BE2C (cell line): Measurements from ENCODE around the gene MAK.
A peak's percentile ranks its signal among the peaks of the same experiment; 100 is the strongest.
"Not testable (repeated sequence)": the region's sequence is repeated elsewhere in the genome, so short reads cannot be mapped to it uniquely, and the experiment has no call there.

Experiments
- DNase-seq: peaks from one replicate; pipeline ENCODE4 v3.0.0-alpha.2; 2020
- H3K27me3 ChIP-seq: fragments of 250-450 bp; sonication (Bioruptor Pico); 2 replicates; pipeline ENCODE4 v1.5.1; 2020; ENCODE audit warnings: mild to moderate bottlenecking
- H3K36me3 ChIP-seq: fragments of 250-450 bp; sonication (Bioruptor Pico); 2 replicates; pipeline ENCODE4 v1.5.1; 2020; ENCODE audit warnings: mild to moderate bottlenecking
- H3K4me1 ChIP-seq: fragments of 250-450 bp; sonication (Bioruptor Pico); 2 replicates; pipeline ENCODE4 v1.5.1; 2020
- H3K4me3 ChIP-seq: 2 replicates; pipeline ENCODE4 v1.5.1; 2011; ENCODE audit warnings: low read depth, low read length
- H3K9me3 ChIP-seq: fragments of 250-450 bp; sonication (Bioruptor Pico); 2 replicates; pipeline ENCODE4 v1.5.1; 2020
- TF ChIP-seq, protein P1 (sequence below): IDR thresholded peaks from 2 replicates; pipeline ENCODE4 v1.5.1; 2012; ENCODE audit warnings: mild to moderate bottlenecking, low read depth, low read length

The MAK gene

DNA sequence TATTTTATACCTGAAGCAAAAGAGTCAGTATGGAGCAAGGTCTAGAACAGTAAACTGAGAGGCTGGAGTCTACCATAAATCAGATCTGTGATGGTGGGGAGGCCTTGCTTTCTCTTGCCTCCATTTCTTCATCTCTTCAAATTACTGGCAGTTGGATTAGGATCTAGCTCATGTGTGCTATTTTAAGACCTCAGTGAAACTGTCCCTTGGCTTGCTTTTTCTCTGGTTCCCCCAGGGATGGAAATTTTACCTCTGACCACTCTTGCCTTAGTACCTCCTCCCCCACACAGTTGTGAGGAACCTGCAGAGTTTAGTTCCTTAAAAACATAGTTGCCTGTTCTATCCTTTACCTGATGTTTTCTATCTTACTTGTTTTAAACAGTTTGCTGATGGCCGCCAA, 82.3 kb downstream of the MAK start:
- no peak for DNase-seq
- H3K36me3 ChIP-seq, result peaks cover 14% of the 10 kb centered on the region

DNA sequence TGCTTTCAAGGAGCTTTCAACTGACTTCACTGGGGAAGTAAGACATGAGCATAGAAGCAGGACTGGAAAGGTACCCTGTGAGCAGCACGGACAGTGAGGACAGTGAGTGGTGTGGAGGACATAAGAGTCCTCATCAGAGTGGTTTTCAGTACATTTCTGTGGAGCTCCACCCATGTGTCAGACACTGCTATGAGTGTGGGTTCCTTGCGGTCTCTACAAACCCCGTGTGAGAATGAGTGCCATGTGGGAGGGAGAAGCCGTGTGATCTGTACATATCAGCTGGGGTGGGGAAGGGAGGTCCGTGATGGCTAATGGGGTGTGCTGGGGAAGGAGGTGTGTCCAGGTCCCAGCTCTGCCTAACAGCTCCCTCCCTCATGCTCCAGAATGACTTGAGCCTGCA, 86.6 kb downstream of the MAK start:
- not testable (repeated sequence) for H3K4me1 ChIP-seq, H3K9me3 ChIP-seq, H3K27me3 ChIP-seq, DNase-seq, H3K4me3 ChIP-seq
- peaks cover 14% of the 10 kb centered on the region for H3K36me3 ChIP-seq

More for the DNA sequence above, 82.3 kb downstream of the MAK start:
- Histone ChIP-seq H3K4me3 (no peak overlapping the region), H3K27me3 (no peaks in the 10 kb centered on the region), H3K9me3 (no peaks in the 10 kb centered on the region), H3K4me1 (no peaks in the 10 kb centered on the region)
- TF ChIP-seq, protein P1, sequence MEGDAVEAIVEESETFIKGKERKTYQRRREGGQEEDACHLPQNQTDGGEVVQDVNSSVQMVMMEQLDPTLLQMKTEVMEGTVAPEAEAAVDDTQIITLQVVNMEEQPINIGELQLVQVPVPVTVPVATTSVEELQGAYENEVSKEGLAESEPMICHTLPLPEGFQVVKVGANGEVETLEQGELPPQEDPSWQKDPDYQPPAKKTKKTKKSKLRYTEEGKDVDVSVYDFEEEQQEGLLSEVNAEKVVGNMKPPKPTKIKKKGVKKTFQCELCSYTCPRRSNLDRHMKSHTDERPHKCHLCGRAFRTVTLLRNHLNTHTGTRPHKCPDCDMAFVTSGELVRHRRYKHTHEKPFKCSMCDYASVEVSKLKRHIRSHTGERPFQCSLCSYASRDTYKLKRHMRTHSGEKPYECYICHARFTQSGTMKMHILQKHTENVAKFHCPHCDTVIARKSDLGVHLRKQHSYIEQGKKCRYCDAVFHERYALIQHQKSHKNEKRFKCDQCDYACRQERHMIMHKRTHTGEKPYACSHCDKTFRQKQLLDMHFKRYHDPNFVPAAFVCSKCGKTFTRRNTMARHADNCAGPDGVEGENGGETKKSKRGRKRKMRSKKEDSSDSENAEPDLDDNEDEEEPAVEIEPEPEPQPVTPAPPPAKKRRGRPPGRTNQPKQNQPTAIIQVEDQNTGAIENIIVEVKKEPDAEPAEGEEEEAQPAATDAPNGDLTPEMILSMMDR, result no peak

DNA sequence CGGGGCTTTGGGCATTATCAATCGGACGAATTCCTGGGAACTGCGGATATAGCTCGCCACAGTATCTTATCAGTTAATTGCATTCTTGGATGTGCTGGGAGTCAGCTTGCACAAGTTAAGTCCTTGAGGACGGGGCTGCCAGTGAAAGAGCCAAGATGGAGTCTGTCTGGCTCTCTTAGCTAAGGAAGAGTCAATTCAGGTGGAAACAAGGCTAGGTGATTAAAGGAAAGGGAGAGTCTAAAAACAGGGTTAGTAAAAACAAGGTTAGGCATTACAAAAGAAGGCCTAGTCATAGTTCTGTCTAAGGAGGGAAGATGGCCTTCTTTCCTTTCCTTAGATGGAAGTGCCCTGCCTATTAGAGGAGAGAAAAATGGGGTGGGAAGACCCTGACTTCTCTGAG, 87.8 kb downstream of the MAK start:
- DNase-seq, H3K4me3 ChIP-seq, H3K4me1 ChIP-seq, H3K9me3 ChIP-seq, H3K27me3 ChIP-seq: not testable (repeated sequence)
- H3K36me3 ChIP-seq, result peaks cover 14% of the 10 kb centered on the region

DNA sequence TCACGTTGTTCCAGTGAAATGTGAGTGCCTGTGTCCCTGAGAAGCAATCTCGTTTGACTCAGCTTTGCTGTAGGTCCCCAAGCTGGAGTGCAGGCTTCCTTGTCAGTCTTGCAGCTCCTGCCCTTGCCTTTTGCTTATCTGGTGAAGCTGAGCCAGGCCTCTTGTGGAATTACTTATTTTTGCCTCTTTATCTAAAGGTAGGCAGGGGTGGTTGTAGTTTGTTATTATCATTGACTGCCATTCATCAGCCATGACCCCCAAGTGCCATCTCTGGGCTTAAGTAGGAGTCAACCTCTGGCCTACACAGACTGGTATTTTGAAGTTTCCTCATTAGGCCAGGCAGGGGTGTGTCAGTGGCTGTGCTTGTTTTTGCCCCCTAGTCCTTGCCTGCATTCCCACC, 88.6 kb downstream of the MAK start:
- Histone ChIP-seq H3K27me3 (no peaks in the 10 kb centered on the region), H3K9me3 (no peaks in the 10 kb centered on the region), H3K4me3 (no peak overlapping the region), H3K4me1 (peaks cover 3% of the 10 kb centered on the region; the same call in 1 of the 2 replicates), H3K36me3 (peaks cover 7% of the 10 kb centered on the region)
- DNase-seq, result no peak
- TF ChIP-seq, protein P1, result no peak

DNA sequence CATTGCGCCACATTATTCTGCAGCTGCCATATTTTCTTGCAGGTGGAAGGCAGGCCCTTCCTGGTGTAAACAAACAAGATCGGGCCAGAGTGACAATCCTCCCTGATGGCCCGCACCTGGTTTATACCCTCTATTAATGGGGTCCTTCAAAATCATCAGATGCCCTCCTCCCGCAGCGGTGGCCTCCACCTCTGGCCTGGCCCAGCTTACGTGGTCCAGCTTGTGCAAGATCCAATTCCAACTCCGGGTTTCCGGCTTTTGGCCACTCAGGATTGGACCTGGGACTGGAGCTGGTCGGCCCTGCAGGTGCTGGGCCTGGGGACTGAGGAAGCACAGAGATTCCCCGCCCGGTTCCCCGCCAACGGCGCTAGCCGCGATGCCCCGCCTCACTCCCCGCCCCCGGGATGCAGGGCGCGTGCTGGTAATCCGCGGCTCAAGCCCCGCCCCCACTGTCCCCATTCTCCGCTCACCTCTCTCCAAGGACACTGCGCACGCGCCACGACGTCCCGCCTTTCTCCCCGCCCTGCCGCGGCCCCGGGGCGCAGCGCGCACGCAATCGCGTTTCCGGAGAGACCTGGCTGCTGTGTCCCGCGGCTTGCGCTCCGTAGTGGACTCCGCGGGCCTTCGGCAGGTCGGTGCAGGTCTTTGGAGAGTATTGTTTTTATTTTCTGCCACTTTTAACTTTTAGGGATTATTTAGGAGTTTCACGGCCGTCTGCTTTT, 90.9 kb downstream of the MAK start, which contains the start of gene TMEM14B:
Gene TMEM14B, plus strand, starts transcription at position 555 of the 722 bp plus-strand sequence. CDS start 1,441 bp downstream, outside the sequence.
- DNase-seq, result peak; percentile 100
- H3K27me3 ChIP-seq, result no peaks in the 10 kb centered on the region

DNA sequence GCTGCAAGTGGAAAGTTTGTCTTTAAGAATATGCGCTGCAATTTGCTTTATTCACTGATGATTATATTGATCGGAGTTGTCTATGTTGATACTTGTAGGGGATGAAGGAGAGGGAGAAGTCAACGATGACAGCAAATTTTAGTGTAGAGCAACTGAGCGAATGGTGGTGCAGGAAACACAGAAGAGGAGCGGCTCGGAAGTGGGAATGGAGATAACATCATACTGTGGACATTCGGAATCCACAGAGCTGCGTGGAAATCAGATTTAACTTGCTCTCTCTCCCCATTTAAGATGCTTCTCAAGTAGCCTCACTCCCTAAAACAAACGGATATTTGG, 91.5 kb downstream of the MAK start:
- Histone ChIP-seq H3K4me3 (peak overlapping the region; percentile 94), H3K9me3 (no peaks in the 10 kb centered on the region), H3K4me1 (peaks cover 3% of the 10 kb centered on the region; the same call in 1 of the 2 replicates), H3K27me3 (no peaks in the 10 kb centered on the region), H3K36me3 (no peaks in the 10 kb centered on the region; the same call in 1 of the 2 replicates)
- DNase-seq, result no peak
- TF ChIP-seq, protein P1, result no peak

More for the DNA sequence above, 90.9 kb downstream of the MAK start, which contains the start of gene TMEM14B:
- H3K36me3 ChIP-seq, result no peaks in the 10 kb centered on the region; the same call in 1 of the 2 replicates
- peak within 1 kb of the TSS; percentile 94 for H3K4me3 ChIP-seq
- H3K9me3 ChIP-seq, result no peaks in the 10 kb centered on the region
- TF ChIP-seq, protein P1, result no peak
- peaks cover 3% of the 10 kb centered on the region; the same call in 1 of the 2 replicates for H3K4me1 ChIP-seq

DNA sequence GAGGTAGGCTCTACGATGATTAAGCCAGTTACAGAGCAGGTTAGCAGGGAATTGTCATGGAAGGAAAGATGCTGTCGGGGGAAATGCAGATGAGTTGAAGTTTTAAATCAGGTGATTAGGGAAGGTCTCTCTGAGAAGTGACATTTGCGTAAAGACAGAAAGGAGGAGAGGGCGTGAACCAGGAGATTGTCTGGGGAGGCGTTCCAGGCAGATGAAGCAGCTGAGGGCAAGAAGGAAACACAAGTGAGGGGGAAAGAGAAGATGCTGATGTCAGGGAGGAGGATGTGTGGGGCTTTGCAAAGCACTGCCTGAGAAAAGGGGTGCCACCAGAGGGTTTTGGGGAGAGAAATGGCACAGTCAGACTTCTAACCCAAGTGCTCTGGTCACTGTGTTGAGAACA, 93.2 kb downstream of the MAK start:
- H3K4me3 ChIP-seq, result no peak overlapping the region
- no peak for DNase-seq
- H3K9me3 ChIP-seq, result no peaks in the 10 kb centered on the region
- H3K4me1 ChIP-seq, result peaks cover 3% of the 10 kb centered on the region; the same call in 1 of the 2 replicates
- H3K27me3 ChIP-seq, result no peaks in the 10 kb centered on the region
- no peaks in the 10 kb centered on the region for H3K36me3 ChIP-seq
- TF ChIP-seq, protein P1, result no peak
